Right atrium auricular region (tissue), 2 donors: ENCODE results near the gene HINFP. TPM values are rescaled to one million over a fixed set of nuclear protein-coding genes. Genes with fewer than 3 reads are reported as not detected.

ENCODE experiments used
- DNase-seq: peaks from one replicate; pipeline ENCODE4 v3.0.0-alpha.2; 2019; ENCODE audit warnings: low spot score
- H3K27ac ChIP-seq, 2 donors: fragments of 200-600 bp; sonication (generic); 1 replicate in 1 of 2; 2 replicates in 1 of 2; pipeline ENCODE4 v1.5.1; 2016 to 2019
- H3K27me3 ChIP-seq, 2 donors: fragments of 200-600 bp; sonication (generic); one replicate each; pipeline versions ENCODE4 v1.5.1 to v1.6.0; 2017 to 2019
- H3K36me3 ChIP-seq: fragments of 200-600 bp; sonication (generic); one replicate; pipeline ENCODE4 v1.5.1; 2016
- H3K4me1 ChIP-seq, 2 donors: fragments of 200-600 bp; sonication (generic); one replicate each; pipeline versions ENCODE4 v1.5.1 to v1.6.0; 2017 to 2019
- H3K4me3 ChIP-seq, 2 donors: fragments of 200-600 bp; sonication (generic); 1 replicate in 1 of 2; 2 replicates in 1 of 2; pipeline ENCODE4 v1.5.1; 2017 to 2019; ENCODE audit warnings: mild to moderate bottlenecking in 1 of 2, moderate library complexity in 1 of 2
- H3K9me3 ChIP-seq, 2 donors: fragments of 200-600 bp; sonication (generic); one replicate each; pipeline ENCODE4 v1.5.1; 2019
- total RNA-seq, 2 donors: library from RNA; depleted of rRNA; stranded (reverse); fragments of >200 nt; gene quantifications; one replicate each; pipeline ENCODE4 v1.1.0, GENCODE V29; 2016
- TF ChIP-seq, protein P1 (sequence below), 2 donors: fragments of 200-600 bp; sonication (generic); IDR thresholded peaks; one replicate each; pipeline ENCODE4 v1.5.1; 2019; ENCODE audit warnings: antibody characterized with exemption in 2 of 2

The HINFP gene
- total RNA-seq, 2 donors from 2014 or later = 11.2 to 18.1 TPM

DNA sequence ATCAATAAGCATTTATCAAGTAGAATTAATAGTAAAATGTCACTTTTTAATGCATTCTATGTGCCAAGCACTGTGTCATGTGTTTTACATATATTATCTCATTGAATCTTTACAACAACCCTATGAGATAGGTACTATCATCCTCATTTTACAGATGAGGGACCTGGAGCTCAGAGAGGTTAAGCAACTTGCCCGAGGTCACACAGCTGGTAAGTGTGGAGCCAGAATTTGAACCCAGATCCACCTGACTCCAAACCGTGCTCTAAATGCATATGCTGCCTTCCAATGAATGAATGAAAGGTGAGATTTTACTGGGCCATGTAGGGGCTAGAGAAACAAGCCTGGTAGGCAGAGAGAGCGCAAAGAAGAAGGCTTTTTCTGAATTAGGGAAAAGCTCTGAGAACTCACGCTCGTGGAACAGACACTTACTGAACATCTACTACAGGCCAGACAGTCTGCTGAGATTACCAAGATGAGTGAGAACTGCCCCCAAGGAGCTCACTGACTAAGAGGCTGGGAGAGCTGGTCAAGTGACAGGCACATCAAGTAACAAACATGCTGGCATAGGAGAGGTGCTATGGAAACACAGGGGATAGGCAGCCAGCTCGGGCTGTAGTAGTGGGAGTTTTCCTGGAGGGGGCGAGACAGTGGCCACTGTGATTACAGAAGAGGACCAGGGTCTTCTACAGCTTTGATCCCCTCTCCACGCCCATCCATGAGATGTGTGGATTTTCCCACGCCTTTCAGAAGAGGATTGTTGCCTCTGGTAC, 31.9 kb downstream of the HINFP start:
- H3K4me1 ChIP-seq = peaks cover 0 to 14% of the 10 kb centered on the region in 2 donors
- DNase-seq = no peak
- TF ChIP-seq, protein P1, sequence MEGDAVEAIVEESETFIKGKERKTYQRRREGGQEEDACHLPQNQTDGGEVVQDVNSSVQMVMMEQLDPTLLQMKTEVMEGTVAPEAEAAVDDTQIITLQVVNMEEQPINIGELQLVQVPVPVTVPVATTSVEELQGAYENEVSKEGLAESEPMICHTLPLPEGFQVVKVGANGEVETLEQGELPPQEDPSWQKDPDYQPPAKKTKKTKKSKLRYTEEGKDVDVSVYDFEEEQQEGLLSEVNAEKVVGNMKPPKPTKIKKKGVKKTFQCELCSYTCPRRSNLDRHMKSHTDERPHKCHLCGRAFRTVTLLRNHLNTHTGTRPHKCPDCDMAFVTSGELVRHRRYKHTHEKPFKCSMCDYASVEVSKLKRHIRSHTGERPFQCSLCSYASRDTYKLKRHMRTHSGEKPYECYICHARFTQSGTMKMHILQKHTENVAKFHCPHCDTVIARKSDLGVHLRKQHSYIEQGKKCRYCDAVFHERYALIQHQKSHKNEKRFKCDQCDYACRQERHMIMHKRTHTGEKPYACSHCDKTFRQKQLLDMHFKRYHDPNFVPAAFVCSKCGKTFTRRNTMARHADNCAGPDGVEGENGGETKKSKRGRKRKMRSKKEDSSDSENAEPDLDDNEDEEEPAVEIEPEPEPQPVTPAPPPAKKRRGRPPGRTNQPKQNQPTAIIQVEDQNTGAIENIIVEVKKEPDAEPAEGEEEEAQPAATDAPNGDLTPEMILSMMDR (IDR thresholded peaks at IDR 0.05) = no peak
- H3K9me3 ChIP-seq = no peaks in the 10 kb centered on the region
- H3K4me3 ChIP-seq = no peak overlapping the region
- H3K27ac ChIP-seq = no peak overlapping the region
- no peaks in the 10 kb centered on the region for H3K27me3 ChIP-seq
- H3K36me3 ChIP-seq = no peaks in the 10 kb centered on the region

DNA sequence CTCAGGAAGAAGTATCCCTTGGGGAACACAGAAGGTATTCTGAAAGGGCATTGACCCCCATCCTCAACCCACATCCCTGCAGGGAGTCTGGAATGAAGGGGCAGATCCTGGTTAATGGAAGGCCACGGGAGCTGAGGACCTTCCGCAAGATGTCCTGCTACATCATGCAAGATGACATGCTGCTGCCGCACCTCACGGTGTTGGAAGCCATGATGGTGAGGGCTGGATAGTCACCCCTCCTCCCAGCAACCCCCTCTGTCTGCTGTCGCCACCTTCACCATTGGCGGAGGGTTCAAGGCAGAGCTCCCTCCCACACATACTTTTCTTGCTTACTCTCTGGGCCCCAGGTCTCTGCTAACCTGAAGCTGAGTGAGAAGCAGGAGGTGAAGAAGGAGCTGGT, 32.8 kb downstream of the HINFP start:
- DNase-seq = no peak
- H3K36me3 ChIP-seq = no peaks in the 10 kb centered on the region
- no peaks in the 10 kb centered on the region for H3K9me3 ChIP-seq
- peaks cover 0 to 7% of the 10 kb centered on the region in 2 donors for H3K4me1 ChIP-seq
- H3K27ac ChIP-seq = no peak overlapping the region
- TF ChIP-seq, protein P1 (IDR thresholded peaks at IDR 0.05) = no peak
- no peaks in the 10 kb centered on the region for H3K27me3 ChIP-seq
- H3K4me3 ChIP-seq = no peak overlapping the region

DNA sequence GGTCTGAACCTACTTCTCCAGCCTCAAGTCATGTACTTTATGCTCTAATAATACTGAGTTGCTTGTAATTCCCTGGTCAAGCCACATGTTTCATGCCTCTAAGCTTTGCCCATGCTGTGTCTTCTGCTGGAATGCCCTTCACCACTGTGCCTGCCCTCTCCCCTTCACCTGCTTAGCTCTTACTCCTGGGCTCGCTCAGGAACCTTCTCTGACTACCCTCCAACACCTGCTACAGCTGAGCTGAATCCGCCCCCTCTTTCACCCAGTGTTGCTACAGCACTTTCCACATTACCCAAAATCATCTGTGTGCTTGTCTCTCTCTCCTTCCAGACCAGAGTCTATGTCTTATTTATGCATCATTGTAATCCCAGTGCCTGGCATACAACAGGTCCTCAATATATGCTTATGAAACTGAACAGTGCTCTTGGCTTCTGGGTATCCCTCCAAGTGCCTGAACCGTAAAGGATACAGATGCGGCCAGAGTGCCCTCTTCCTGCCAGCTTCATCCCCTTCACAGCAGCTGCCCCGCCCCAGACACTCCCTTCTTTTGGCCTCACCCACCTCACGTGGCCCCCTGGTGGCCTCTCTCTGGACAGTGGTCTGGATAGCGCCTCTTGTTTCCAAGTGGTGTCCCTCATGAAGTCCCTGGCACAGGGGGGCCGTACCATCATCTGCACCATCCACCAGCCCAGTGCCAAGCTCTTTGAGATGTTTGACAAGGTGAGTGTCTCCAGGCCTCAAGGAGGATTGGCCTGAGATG, 34.5 kb downstream of the HINFP start:
- Histone ChIP-seq H3K4me1 (no peaks in the 10 kb centered on the region), H3K27me3 (no peaks in the 10 kb centered on the region), H3K9me3 (no peaks in the 10 kb centered on the region), H3K4me3 (no peak overlapping the region), H3K36me3 (no peaks in the 10 kb centered on the region), H3K27ac (no peak overlapping the region)
- TF ChIP-seq, protein P1 (IDR thresholded peaks at IDR 0.05) = no peak
- no peak for DNase-seq

DNA sequence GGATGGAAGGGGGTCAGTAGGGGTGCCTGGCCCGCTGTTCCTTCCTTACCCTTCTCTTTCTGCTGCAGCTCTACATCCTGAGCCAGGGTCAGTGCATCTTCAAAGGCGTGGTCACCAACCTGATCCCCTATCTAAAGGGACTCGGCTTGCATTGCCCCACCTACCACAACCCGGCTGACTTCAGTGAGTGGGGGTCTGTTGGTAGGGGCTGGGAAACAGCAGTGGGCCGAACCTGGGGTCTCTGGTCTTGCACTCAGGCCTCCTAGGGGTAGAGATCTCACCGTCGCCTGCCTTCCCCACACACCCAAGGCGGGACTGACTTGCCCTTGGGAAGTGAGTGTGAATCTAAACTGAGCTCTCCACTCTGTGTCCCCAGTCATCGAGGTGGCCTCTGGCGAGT, 35.1 kb downstream of the HINFP start:
- no peak for DNase-seq
- no peak overlapping the region for H3K27ac ChIP-seq
- H3K4me3 ChIP-seq = no peak overlapping the region
- no peaks in the 10 kb centered on the region for H3K4me1 ChIP-seq
- no peaks in the 10 kb centered on the region for H3K9me3 ChIP-seq
- no peaks in the 10 kb centered on the region for H3K27me3 ChIP-seq
- TF ChIP-seq, protein P1 (IDR thresholded peaks at IDR 0.05) = no peak
- H3K36me3 ChIP-seq = no peaks in the 10 kb centered on the region

DNA sequence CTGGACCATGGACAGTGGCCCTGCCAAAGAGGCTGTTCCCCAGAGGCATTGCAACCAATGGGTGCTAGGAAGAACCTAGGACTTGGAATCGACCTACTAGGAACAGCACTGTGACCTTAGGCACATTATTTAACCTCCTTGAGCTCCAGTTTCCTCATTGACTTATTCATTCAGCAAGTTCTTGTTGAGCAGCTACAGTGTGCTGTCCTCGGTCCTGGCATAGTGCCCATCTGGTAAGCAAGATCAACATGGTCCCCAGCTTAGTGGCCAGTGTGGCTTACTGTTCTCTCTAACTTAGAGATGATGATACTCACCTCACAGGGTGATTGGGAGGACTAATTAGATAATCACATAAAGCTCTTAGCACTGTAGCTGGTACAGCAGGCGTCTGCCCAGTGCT, 35.7 kb downstream of the HINFP start:
- Histone ChIP-seq H3K27me3 (no peaks in the 10 kb centered on the region), H3K36me3 (no peaks in the 10 kb centered on the region), H3K4me1 (no peaks in the 10 kb centered on the region), H3K4me3 (no peak overlapping the region), H3K27ac (no peak overlapping the region), H3K9me3 (no peaks in the 10 kb centered on the region)
- no peak for DNase-seq
- TF ChIP-seq, protein P1 (IDR thresholded peaks at IDR 0.05) = no peak
